OCI-LY1 (cell line): Measurements from ENCODE around the gene SPOCD1.

Experiments used
- H2AFZ ChIP-seq: fragments of 200-600 bp; sonication (generic), shearing (Covaris generic); 2 replicates; pipeline ENCODE4 v1.6.0; 2014; ENCODE audit warnings: antibody characterized with exemption, mild to moderate bottlenecking, low read length
- H3F3A ChIP-seq: fragments of 200-600 bp; sonication (generic), shearing (Covaris generic); 2 replicates; pipeline ENCODE4 v1.6.0; 2014; ENCODE audit warnings: mild to moderate bottlenecking, antibody characterized with exemption, low read length, moderate library complexity; ENCODE audit not compliant: insufficient read depth
- H3K27ac ChIP-seq: fragments of 200-600 bp; sonication (generic); 2 replicates; pipeline ENCODE4 v1.5.1; 2014; ENCODE audit warnings: low read length, mixed run types, mild to moderate bottlenecking, low read depth; ENCODE audit not compliant: poor library complexity, severe bottlenecking
- H3K27me3 ChIP-seq: fragments of 200-600 bp; sonication (generic); 2 replicates; pipeline ENCODE4 v1.6.0; 2014; ENCODE audit warnings: antibody characterized with exemption, mild to moderate bottlenecking, low read length, moderate library complexity; ENCODE audit not compliant: insufficient read depth
- H3K36me3 ChIP-seq: fragments of 200-600 bp; sonication (generic); 2 replicates; pipeline ENCODE4 v1.6.1; 2014; ENCODE audit warnings: mild to moderate bottlenecking, antibody characterized with exemption, low read length, moderate library complexity, mixed read lengths; ENCODE audit not compliant: insufficient read depth
- H3K4me1 ChIP-seq: fragments of 200-600 bp; sonication (generic); 2 replicates; pipeline ENCODE4 v1.5.1; 2014; ENCODE audit warnings: mild to moderate bottlenecking, low read length, moderate library complexity; ENCODE audit not compliant: insufficient read depth, severe bottlenecking
- H3K4me2 ChIP-seq: fragments of 200-600 bp; sonication (generic), shearing (Covaris generic); 2 replicates; pipeline ENCODE4 v1.6.1; 2014; ENCODE audit warnings: low read length
- H3K4me3 ChIP-seq: fragments of 200-600 bp; sonication (generic); 2 replicates; pipeline ENCODE4 v1.5.1; 2014; ENCODE audit warnings: low read length, low read depth, mild to moderate bottlenecking, mixed read lengths; ENCODE audit not compliant: poor library complexity, severe bottlenecking
- H3K79me2 ChIP-seq: fragments of 200-600 bp; shearing (Covaris generic); 2 replicates; pipeline ENCODE4 v1.6.1; 2016; ENCODE audit warnings: mixed run types, low read length, mixed read lengths; ENCODE audit not compliant: insufficient read depth
- H3K9ac ChIP-seq: fragments of 200-600 bp; sonication (generic), shearing (Covaris generic); 2 replicates; pipeline ENCODE4 v1.6.1; 2014; ENCODE audit warnings: mild to moderate bottlenecking, low read length, mixed read lengths
- H3K9me2 ChIP-seq: fragments of 200-600 bp; sonication (generic), shearing (Covaris generic); 2 replicates; pipeline ENCODE4 v1.6.1; 2014; ENCODE audit warnings: low read depth, mild to moderate bottlenecking, low read length, mixed read lengths
- H3K9me3 ChIP-seq: fragments of 200-600 bp; shearing (Covaris generic); 2 replicates; pipeline ENCODE4 v1.6.1; 2014; ENCODE audit warnings: low read length, mixed read lengths
- H4K20me1 ChIP-seq: fragments of 200-600 bp; sonication (generic), shearing (Covaris generic); 2 replicates; pipeline ENCODE4 v1.6.0; 2016; ENCODE audit warnings: mild to moderate bottlenecking, low read length; ENCODE audit not compliant: insufficient read depth
- EZH2 ChIP-seq: fragments of 200-600 bp; sonication (generic), shearing (Covaris generic); IDR thresholded peaks from 2 replicates; pipeline ENCODE4 v1.8.0; 2017; ENCODE audit warnings: borderline replicate concordance, mixed run types, mild to moderate bottlenecking, antibody characterized with exemption, low read length, moderate library complexity, mixed read lengths
- TF ChIP-seq, protein P1 (sequence below): fragments of 200-600 bp; sonication (generic), shearing (Covaris generic); IDR thresholded peaks from 2 replicates; pipeline ENCODE4 v1.5.1; 2017; ENCODE audit warnings: mild to moderate bottlenecking, antibody characterized with exemption, low read length, moderate library complexity, mixed read lengths

The SPOCD1 gene

GRCh38 chr1:31835415-31835814, 19.6 kb upstream of the SPOCD1 start:
- Histone ChIP-seq H3K79me2 (no peaks in the 10 kb centered on the region), H2AFZ (no peak overlapping the region), H3K27me3 (no peaks in the 10 kb centered on the region; the same call in 1 of the 2 replicates), H3K4me1 (no peaks in the 10 kb centered on the region), H3K36me3 (no peaks in the 10 kb centered on the region), H3K4me3 (no peak overlapping the region), H3K9me2 (no peaks in the 10 kb centered on the region), H4K20me1 (no peaks in the 10 kb centered on the region), H3K9me3 (no peaks in the 10 kb centered on the region), H3K4me2 (no peak overlapping the region), H3K9ac (no peak overlapping the region), H3K27ac (no peak overlapping the region), H3F3A (no peaks in the 10 kb centered on the region)
- no peak for TF ChIP-seq EZH2
- TF ChIP-seq, protein P1, sequence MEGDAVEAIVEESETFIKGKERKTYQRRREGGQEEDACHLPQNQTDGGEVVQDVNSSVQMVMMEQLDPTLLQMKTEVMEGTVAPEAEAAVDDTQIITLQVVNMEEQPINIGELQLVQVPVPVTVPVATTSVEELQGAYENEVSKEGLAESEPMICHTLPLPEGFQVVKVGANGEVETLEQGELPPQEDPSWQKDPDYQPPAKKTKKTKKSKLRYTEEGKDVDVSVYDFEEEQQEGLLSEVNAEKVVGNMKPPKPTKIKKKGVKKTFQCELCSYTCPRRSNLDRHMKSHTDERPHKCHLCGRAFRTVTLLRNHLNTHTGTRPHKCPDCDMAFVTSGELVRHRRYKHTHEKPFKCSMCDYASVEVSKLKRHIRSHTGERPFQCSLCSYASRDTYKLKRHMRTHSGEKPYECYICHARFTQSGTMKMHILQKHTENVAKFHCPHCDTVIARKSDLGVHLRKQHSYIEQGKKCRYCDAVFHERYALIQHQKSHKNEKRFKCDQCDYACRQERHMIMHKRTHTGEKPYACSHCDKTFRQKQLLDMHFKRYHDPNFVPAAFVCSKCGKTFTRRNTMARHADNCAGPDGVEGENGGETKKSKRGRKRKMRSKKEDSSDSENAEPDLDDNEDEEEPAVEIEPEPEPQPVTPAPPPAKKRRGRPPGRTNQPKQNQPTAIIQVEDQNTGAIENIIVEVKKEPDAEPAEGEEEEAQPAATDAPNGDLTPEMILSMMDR = no peak

DNA sequence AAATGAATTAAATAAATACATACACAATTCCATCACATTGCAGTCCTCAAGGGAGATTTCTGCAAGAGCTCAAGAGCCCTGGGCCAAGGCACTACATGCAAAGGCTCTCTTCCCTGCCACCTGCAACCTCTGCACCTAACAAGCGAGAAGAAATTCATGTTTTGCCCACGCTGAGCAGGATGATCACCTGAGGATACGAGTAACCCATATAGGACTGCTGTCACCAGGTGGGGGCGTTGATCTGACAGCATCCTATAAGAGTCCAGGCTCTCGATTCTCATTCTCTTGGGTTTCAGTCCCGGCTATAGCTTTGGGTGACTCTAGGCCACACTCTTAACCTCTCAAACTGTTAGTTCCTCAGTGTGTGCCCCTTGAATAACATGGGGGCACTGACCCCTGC, 18.7 kb upstream of the SPOCD1 start:
- H2AFZ ChIP-seq = no peak overlapping the region
- H3K27me3 ChIP-seq = no peaks in the 10 kb centered on the region; the same call in 1 of the 2 replicates
- H3K9me2 ChIP-seq = no peaks in the 10 kb centered on the region
- no peaks in the 10 kb centered on the region for H4K20me1 ChIP-seq
- no peaks in the 10 kb centered on the region for H3K79me2 ChIP-seq
- no peaks in the 10 kb centered on the region for H3K36me3 ChIP-seq
- no peaks in the 10 kb centered on the region for H3K9me3 ChIP-seq
- no peaks in the 10 kb centered on the region for H3K4me1 ChIP-seq
- H3K4me2 ChIP-seq = no peak overlapping the region
- TF ChIP-seq EZH2 = no peak
- TF ChIP-seq, protein P1 = peak; percentile 31; the same call in 1 of the 2 replicates
- no peaks in the 10 kb centered on the region for H3F3A ChIP-seq
- H3K4me3 ChIP-seq = no peak overlapping the region
- no peak overlapping the region for H3K27ac ChIP-seq
- no peak overlapping the region for H3K9ac ChIP-seq

DNA sequence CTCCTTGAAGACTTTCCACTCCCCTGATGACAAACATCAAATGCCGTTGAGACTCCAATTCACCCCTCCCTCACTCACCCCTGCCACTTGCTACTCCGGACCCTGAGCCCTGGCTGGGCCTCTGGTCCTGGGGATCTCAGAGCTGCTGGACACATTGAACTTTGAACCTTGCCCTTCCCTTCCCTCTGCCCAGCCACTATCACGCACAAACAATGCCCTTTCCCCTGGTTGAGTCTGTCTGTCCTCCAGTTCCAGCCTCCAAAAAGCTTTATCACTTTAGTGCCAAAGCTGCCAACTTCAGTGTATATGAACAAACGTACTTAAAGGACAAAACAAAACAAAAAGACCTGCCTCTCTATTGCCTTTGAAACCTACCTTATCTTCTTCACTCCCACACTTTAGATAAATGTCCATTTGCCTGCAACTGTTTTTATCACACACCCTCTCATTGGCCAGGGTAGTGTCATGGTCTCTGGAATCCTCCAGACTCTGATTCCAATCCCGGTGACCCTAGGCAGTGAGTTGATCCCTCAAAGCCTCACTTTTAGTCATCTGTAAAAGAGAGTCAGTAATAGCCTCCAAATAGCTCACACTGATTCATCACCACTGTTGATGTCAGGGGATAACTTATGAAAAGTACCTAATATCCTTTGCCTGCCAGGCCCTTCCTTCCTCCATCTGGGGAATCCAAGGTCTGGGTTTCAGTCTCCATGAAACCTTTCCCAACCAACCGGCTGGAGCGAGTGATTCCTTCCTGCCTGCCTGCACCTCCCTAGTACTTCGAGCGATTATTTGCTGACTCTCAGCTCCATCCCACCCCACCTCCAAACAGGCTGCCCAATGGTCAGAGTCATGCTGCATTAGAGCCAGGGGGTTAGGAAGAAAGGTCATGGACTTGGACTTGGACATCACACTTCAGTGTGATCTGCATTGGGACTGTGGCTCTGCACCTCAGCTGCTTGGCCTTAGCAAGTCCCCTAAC, 15.9 kb upstream of the SPOCD1 start:
- H3K9me3 ChIP-seq = no peaks in the 10 kb centered on the region
- peaks cover 18% of the 10 kb centered on the region for H3K4me1 ChIP-seq
- H3K27me3 ChIP-seq = no peaks in the 10 kb centered on the region; the same call in 1 of the 2 replicates
- no peak for TF ChIP-seq EZH2
- TF ChIP-seq, protein P1 = no peak
- no peaks in the 10 kb centered on the region for H4K20me1 ChIP-seq
- no peaks in the 10 kb centered on the region for H3K79me2 ChIP-seq
- H3K9ac ChIP-seq = no peak overlapping the region
- H3K9me2 ChIP-seq = no peaks in the 10 kb centered on the region
- no peak overlapping the region for H3K4me2 ChIP-seq
- H3F3A ChIP-seq = no peaks in the 10 kb centered on the region
- no peak overlapping the region for H3K4me3 ChIP-seq
- no peak overlapping the region for H2AFZ ChIP-seq
- H3K36me3 ChIP-seq = no peaks in the 10 kb centered on the region
- no peak overlapping the region for H3K27ac ChIP-seq
